Stomach (tissue), 9 donors: Measurements from ENCODE around the gene POTEG. TPM values are rescaled to one million over a fixed set of nuclear protein-coding genes. Genes with fewer than 3 reads are reported as not detected.
"Not testable (repeated sequence)": the region's sequence is repeated elsewhere in the genome, so short reads cannot be mapped to it uniquely, and the experiment has no call there.

Source experiments
- DNase-seq, 2 donors: peaks; one replicate each; pipeline versions ENCODE4 v3.0.0 to v3.0.0-alpha.2; 2013 to 2019
- H3K27ac ChIP-seq, 5 donors: fragments of 200-600 bp in 4 of 5; sonication (generic) in 4 of 5; one replicate each; pipeline ENCODE4 v1.5.1; 2013 to 2019; ENCODE audit warnings: mild to moderate bottlenecking in 1 of 5, moderate library complexity in 1 of 5
- H3K27me3 ChIP-seq, 3 donors: fragments of 200-600 bp; sonication (generic); one replicate each; pipeline ENCODE4 v1.5.1; 2017 to 2019; ENCODE audit warnings: mixed run types in 1 of 3
- H3K36me3 ChIP-seq, 4 donors: fragments of 200-600 bp; sonication (generic); 1 replicate in 3 of 4; 2 replicates in 1 of 4; pipeline ENCODE4 v1.5.1; 2016 to 2019
- H3K4me1 ChIP-seq, 4 donors: fragments of 200-600 bp; sonication (generic); one replicate each; pipeline ENCODE4 v1.5.1; 2016 to 2019
- H3K4me3 ChIP-seq, 4 donors: fragments of 200-600 bp; sonication (generic) in 3 of 4; one replicate each; pipeline ENCODE4 v1.5.1; 2016 to 2019; ENCODE audit warnings: mild to moderate bottlenecking in 1 of 4
- H3K9me3 ChIP-seq, 4 donors: fragments of 200-600 bp; sonication (generic); one replicate each; pipeline ENCODE4 v1.5.1; 2016 to 2019
- WGBS, 5 donors: extraction: QIAGEN DNeasy Blood & Tissue Kit in 3 of 5; methylation state at CpG; one replicate each; pipeline versions ENCODE4 v1.1.5 to v1.1.7; 2013 to 2018; 5-methylcytosine and 5-hydroxymethylcytosine counted together
- intact Hi-C: fragments of 100-400 bp; cut with DNase I; formaldehyde crosslinking; loops from one replicate; pipeline ENCODE4 v1.15.1; 2023; ENCODE audit warnings: low total_unique reads
- polyA plus RNA-seq, 3 donors: library from polyadenylated mRNA; stranded (reverse); fragments of 200-250 nt; gene quantifications; one replicate each; pipeline ENCODE4 v1.2.3, GENCODE V29; 2013
- total RNA-seq, 5 donors: library from RNA; depleted of rRNA; stranded (reverse); fragments of >200 nt; gene quantifications; one replicate each; pipeline versions ENCODE4 v1.1.0 to v1.2.3, GENCODE V29; 2014 to 2016
- donor health status: healthy with polysubstance abuse.
- donor health status: Bipolar disorder and iron deficiency.
- donor health status: healthy.

POTEG gene
- total and polyA plus RNA-seq, 8 donors, result not detected

DNA sequence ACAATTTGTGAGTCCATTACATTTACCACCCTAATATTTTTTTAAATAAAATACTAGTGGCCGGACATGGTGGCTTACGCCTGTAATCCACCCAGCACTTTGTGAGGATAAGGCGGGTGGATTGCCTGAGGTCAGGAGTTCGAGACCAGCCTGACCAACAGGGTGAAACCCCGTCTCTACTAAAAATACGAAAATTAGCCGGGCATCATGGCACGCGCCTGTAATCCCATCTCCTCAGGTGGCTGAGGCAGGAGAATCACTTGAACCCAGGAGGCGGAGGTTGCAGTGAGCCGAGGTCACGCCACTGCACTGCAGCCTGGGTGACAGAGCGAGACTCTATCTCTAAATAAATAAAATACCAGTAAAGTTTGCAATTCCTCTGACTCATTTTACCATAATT is 25.6 kb downstream of the POTEG start:
- H3K4me3 ChIP-seq, H3K9me3 ChIP-seq, DNase-seq, H3K4me1 ChIP-seq, H3K27me3 ChIP-seq, H3K27ac ChIP-seq, intact Hi-C loops, H3K36me3 ChIP-seq: not testable (repeated sequence)
- WGBS, 5 donors, result 74 to 80% (median 79%) methylated on average over 8 to 11 of the region's 13 CpGs

DNA sequence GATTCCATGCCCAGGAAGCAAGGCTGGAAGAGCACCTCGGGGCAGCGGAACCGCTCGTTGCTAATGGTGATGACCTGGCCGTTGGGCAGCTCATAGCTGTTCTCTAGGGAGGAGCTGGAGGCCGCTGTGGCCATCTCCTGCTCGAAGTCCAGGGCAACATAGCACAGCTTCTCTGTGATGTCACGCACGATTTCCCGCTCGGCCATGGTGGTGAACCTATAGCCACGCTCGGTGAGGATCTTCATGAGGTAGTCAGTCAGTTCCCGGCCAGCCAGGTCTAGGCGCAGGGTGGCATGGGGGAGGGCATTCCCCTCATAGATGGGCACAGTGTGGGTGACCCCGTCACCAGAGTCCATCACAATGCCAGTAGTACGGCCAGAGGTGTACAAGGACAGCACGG is 32.0 kb downstream of the POTEG start:
- intact Hi-C loops, H3K4me1 ChIP-seq, H3K27ac ChIP-seq, DNase-seq, H3K9me3 ChIP-seq, H3K4me3 ChIP-seq, H3K27me3 ChIP-seq, H3K36me3 ChIP-seq: not testable (repeated sequence)
- WGBS, 5 donors, result 70 to 91% (median 87%) methylated on average over 4 to 9 of the region's 18 CpGs

DNA sequence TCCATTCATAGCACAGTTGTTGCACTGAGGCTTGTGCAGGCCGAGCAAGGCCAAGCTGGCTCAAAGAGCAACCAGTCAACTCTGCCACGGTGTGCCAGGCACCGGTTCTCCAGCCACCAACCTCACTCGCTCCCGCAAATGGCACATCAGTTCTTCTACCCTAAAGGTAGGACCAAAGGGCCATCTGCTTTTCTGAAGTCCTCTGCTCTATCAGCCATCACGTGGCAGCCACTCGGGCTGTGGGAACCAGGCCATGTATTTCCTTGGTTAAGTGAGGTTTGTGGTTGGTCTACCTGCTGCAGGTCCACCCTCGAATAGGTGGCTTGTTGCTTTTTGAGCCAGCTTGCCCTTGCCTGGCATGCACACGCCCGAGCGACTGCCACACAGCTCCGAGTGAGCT is 39.4 kb downstream of the POTEG start:
- H3K9me3 ChIP-seq, H3K27me3 ChIP-seq, H3K27ac ChIP-seq, DNase-seq, intact Hi-C loops, H3K4me1 ChIP-seq, H3K4me3 ChIP-seq, H3K36me3 ChIP-seq: not testable (repeated sequence)
- WGBS, 5 donors, result 83 to 90% (median 90%) methylated on average over 4 to 5 of the region's 12 CpGs; no CpG with 5 or more reads in 2 of the 5 donors

DNA sequence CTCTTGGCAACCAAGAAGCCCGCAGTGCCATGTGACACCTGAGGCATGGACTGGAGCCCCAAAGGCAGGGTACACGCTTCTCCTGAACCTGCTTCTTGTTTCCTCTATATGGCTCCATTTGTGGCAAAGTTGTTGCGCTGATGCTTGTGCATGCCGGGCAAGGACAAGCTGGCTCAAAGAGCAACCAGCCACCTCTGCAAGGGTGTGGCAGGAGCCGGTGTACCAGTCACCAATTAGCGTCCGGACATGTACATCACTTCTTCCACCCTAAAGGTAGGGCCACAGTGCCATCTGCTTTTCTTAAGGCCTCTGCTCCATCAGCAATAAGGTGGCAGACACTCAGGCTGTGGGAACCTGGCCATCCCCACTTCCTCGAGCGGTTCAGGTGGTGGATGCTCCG is 43.9 kb downstream of the POTEG start:
- not testable (repeated sequence) for DNase-seq
- 84 to 94% (median 88%) methylated on average over 5 to 10 of the region's 10 CpGs for WGBS, 5 donors

DNA sequence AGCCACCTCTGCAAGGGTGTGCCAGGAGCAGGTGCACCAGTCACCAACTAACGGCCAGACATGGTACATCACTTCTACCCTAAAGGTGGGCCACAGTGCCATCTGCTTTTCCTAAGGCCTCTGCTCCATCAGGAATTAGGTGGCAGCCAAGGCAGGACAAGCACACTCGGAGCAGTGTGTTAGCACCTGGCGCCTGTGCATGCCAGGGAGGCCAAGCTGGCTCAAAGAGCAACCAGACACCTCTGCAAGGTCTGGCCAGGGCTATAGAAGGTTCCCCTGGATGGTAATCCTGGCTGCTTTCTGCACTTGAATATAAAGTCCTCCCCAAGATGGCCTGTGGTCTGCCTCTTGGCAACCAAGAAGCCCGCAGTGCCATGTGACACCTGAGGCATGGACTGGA is 45.4 kb downstream of the POTEG start:
- H3K27me3 ChIP-seq, H3K36me3 ChIP-seq, intact Hi-C loops, H3K27ac ChIP-seq, H3K9me3 ChIP-seq, H3K4me3 ChIP-seq, H3K4me1 ChIP-seq, DNase-seq: not testable (repeated sequence)
- 65 to 75% (median 71%) methylated on average over 2 to 3 of the region's 4 CpGs; no CpG with 5 or more reads in 1 of the 5 donors for WGBS, 5 donors

More for the DNA sequence above, 43.9 kb downstream of the POTEG start:
- intact Hi-C loops, H3K4me3 ChIP-seq, H3K36me3 ChIP-seq, H3K4me1 ChIP-seq, H3K9me3 ChIP-seq, H3K27ac ChIP-seq, H3K27me3 ChIP-seq: not testable (repeated sequence)

DNA sequence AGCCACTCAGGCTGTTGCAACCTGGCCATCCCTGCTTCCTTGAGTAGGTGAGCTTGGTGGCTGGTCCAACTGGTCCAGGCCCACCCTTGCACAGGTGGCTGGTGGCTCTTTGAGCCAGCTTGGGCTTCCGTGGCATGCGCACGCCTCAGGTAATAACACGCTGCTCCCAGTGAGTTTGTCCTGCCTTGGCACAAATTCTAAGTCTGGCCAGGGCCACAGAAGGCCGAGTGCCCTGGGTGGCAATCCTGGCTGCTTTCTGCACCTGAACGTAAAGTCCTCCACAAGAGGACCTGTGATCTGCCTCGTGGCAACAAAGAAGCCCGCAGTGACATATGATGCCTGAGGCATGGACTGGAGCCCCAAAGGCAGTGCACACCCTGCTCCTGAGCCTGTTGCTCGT is 47.1 kb downstream of the POTEG start:
- intact Hi-C loops, H3K4me3 ChIP-seq, H3K27me3 ChIP-seq, H3K36me3 ChIP-seq, H3K9me3 ChIP-seq, H3K4me1 ChIP-seq, H3K27ac ChIP-seq, DNase-seq: not testable (repeated sequence)
- WGBS, 5 donors, result 68 to 83% (median 75%) methylated on average over 4 to 9 of the region's 9 CpGs; no CpG with 5 or more reads in 1 of the 5 donors

DNA sequence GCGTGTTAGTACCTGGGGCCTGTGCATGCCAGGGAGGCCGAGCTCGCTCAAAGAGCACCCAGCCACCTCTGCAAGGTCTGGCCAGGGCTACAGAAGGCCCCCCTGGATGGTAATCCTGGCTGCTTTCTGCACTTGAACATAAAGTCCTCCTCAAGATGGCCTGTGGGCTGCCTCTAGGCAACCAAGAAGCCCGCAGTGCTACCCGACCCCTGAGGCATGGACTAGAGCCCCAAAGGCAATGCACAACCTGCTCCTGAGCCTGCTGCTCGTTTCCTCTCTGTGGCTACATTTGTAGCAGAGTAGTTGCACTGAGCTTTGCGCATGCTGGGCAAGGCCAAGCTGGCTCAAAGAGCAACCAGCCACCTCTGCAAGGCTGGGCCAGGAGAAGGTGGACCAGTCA is 47.8 kb downstream of the POTEG start:
- H3K27me3 ChIP-seq, result not testable (repeated sequence)

DNA sequence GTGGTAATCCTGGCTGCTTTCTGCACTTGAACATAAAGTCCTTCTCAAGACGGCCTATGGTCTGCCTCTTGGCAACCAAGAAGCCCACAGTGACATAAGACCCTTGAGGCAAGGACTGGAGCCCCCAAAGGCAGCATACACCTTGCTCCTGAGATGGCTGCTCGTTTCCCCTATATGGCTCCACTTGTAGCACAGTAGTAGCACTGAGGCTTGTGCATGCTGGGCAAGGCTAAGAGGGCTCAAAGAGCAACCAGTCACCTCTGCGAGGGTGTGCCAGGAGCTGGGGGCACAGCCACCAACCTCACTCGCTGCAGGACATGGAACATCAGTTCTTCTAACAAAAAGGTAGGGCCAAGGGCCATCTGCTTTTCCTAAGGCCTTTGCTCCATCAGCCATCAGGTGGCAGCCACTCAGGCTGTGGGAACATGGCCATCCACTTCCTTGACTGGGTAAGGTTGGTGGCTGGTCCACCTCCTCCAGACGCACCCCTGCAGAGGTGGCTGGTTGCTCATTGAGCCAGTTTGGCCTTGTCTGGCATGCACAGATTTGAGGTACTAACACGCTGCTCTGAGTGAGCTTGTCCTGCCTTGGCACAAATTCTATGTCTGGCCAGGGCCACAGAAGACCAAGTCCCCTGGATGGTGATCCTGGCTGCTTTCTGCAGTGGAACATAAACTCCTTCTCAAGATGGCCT is 49.9 kb downstream of the POTEG start:
- H3K27me3 ChIP-seq, DNase-seq, H3K9me3 ChIP-seq, intact Hi-C loops, H3K27ac ChIP-seq, H3K4me3 ChIP-seq, H3K4me1 ChIP-seq, H3K36me3 ChIP-seq: not testable (repeated sequence)
- WGBS, 5 donors, result 27 to 47% (median 46%) methylated on average over 2 to 3 of the region's 6 CpGs; no CpG with 5 or more reads in 2 of the 5 donors

More for the DNA sequence above, 47.8 kb downstream of the POTEG start:
- H3K36me3 ChIP-seq, H3K4me1 ChIP-seq, H3K9me3 ChIP-seq, intact Hi-C loops, DNase-seq, H3K27ac ChIP-seq, H3K4me3 ChIP-seq: not testable (repeated sequence)
- 54 to 61% (median 57%) methylated on average over 3 of the region's 7 CpGs; no CpG with 5 or more reads in 2 of the 5 donors for WGBS, 5 donors

DNA sequence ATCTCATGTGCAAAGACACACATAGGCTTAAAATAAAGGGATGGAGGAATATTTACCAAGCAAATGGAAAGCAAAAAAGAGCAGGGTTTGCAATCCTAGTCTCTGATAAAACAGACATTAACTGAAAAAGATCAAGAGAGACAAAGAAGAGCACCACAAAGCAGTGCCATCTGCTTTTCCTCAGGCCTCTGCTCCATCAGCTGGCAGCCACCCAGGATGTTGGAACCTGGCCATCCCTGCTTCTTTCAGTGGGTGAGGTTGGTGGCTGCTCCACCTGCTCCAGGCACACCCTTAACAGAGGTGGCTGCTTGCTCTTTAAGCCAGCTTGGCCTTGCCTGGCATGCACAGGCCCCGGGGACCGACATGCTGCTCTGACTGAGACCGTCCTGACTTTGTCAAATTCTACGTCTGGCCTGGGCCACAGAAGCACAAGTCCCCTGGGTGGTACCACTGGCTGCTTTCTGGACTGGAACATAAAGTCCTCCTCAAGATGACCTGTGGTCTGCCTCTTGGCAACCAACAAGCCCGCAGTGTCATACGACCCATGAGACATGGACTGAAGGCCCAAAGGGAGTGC is 51.0 kb downstream of the POTEG start:
- H3K27me3 ChIP-seq, DNase-seq, H3K27ac ChIP-seq, intact Hi-C loops, H3K36me3 ChIP-seq, H3K4me3 ChIP-seq, H3K4me1 ChIP-seq, H3K9me3 ChIP-seq: not testable (repeated sequence)
- 80% methylated on average over 2 of the region's 6 CpGs; no CpG with 5 or more reads in 4 of the 5 donors for WGBS, 5 donors

DNA sequence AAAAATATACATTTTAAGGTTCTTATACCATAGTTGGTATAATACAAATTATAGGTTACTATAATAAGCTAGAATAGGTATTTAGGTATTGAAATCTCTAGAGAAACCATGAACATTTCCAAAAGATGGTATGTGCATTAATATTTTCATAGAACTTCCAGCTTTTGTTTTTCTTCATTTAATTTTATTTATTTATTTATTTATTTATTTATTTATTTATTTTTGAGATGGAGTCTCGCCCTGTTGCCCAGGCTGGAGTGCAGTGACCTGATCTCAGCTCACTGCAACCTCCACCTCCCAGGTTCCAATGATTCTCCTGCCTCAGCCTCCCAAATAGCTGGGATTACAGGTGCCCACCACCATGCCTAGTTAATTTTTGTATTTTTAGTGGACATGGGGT is 54.0 kb downstream of the POTEG start:
- intact Hi-C loops, H3K9me3 ChIP-seq, H3K27ac ChIP-seq, H3K4me1 ChIP-seq, H3K27me3 ChIP-seq, H3K4me3 ChIP-seq, H3K36me3 ChIP-seq, DNase-seq: not testable (repeated sequence)
- 18 to 43% (median 33%) methylated on average over 1 of the region's 1 CpG for WGBS, 5 donors

DNA sequence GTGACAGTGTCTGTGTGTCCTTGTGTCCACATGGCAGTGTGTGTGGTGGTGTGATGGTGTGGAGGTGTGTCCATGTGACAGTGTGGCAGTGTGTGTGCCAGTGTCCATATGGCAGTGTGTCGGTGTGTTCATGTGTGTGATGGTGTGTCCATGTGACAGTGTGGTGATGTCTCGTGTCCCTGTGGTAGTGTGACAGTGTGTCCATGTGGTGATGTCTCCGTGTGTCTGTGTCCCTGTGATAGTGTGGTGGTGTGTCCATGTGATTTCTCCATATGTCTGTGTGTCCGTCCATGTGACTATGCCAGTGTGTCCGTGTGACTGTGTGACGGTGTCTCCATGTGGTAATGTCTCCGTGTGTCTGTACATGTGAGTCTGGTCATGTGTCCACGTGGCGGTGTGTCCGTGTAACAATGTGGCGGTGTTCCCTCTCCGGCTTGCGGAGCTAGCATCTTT is 59.7 kb downstream of the POTEG start:
- H3K27me3 ChIP-seq, H3K4me3 ChIP-seq, H3K36me3 ChIP-seq, DNase-seq, H3K9me3 ChIP-seq, intact Hi-C loops, H3K4me1 ChIP-seq, H3K27ac ChIP-seq: not testable (repeated sequence)
- WGBS, 5 donors, result 83 to 87% (median 86%) methylated on average over 1 to 13 of the region's 13 CpGs

DNA sequence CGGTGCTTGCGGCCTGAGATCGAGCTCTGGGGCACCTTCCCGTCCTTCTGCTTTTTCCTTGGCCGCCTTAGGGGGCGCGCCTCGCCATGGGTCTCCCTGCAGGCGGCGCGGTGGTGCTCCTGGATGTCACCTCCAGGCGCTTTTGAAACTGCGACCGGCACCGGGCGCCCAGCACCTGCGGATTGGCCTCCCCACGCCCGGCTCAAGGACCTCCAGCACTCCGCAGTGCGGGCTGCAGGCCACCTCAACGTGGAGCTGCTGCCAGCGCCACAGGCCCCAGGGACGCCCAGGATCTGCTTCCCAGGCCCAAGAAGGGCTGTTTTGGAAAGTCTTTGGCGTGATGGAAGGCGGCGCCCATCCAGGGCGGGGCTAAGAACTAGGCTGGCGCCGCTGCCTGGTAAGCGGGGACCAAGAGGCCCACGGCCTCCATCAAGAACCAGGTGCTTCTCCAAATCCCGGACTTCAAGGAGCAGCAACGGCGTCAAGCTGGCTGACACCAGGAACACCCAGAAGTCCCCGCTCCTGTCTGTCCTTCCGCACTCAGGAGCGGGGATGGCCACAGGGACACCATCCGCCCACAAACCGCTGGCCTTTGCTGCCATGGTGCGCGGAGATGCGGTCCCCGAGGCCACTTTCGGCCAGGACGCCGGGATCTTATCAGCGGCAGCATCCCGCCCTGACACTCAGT is 61.2 kb downstream of the POTEG start:
- H3K4me3 ChIP-seq, H3K27me3 ChIP-seq, intact Hi-C loops, H3K36me3 ChIP-seq, H3K4me1 ChIP-seq, H3K27ac ChIP-seq, H3K9me3 ChIP-seq: not testable (repeated sequence)
- peak in 1 of 2 donors; percentile 2 for DNase-seq
- 66 to 76% (median 67%) methylated on average over 40 to 49 of the region's 49 CpGs for WGBS, 5 donors
